Muscle of leg (tissue), 11 donors: ENCODE results near the gene ARL8B. TPM values are rescaled to one million over a fixed set of nuclear protein-coding genes. Genes with fewer than 3 reads are reported as not detected.

Source experiments
- DNase-seq: peaks from one replicate; pipeline ENCODE4 v3.0.0; 2013
- H3K27ac ChIP-seq: one replicate; pipeline ENCODE4 v1.5.1; 2013; ENCODE audit warnings: mild to moderate bottlenecking, low read length, control low read depth
- H3K27me3 ChIP-seq: one replicate; pipeline ENCODE4 v1.6.1; 2013; ENCODE audit warnings: low read length; ENCODE audit not compliant: control insufficient read depth, insufficient read depth
- H3K36me3 ChIP-seq: one replicate; pipeline ENCODE4 v1.6.1; 2013; ENCODE audit warnings: low read length; ENCODE audit not compliant: control insufficient read depth, insufficient read depth
- H3K4me1 ChIP-seq: one replicate; pipeline ENCODE4 v1.6.1; 2013; ENCODE audit warnings: low read length; ENCODE audit not compliant: control insufficient read depth, insufficient read depth
- H3K4me3 ChIP-seq: one replicate; pipeline ENCODE4 v1.5.1; 2013; ENCODE audit warnings: low read length, control low read depth
- H3K9me3 ChIP-seq: replicated peaks from 2 replicates; pipeline ENCODE4 v1.6.1; 2013; ENCODE audit warnings: low read depth, low read length; ENCODE audit not compliant: control insufficient read depth
- WGBS: methylation state at CpG from one replicate; pipeline ENCODE4 v1.1.5; 2013; ENCODE audit warnings: missing lambda C conversion rate; ENCODE audit not compliant: insufficient coverage; 5-methylcytosine and 5-hydroxymethylcytosine counted together
- polyA plus RNA-seq, 8 donors: library from polyadenylated mRNA; unstranded; fragments of 120-200 nt; gene quantifications; one replicate each; pipeline versions ENCODE4 v1.2.1 to v1.2.3, GENCODE V29; 2013; ENCODE audit warnings: inconsistent platforms in 1 of 8, low replicate concordance in 1 of 8; ENCODE audit not compliant: insufficient read length in 8 of 8, insufficient read depth in 1 of 8
- total RNA-seq: library from RNA; stranded (reverse); fragments of 120-200 nt; gene quantifications from one replicate; pipeline ENCODE4 v1.2.4, GENCODE V29; 2013

The ARL8B gene
- total and polyA plus RNA-seq, 9 donors, result 26.7 to 48.5 (median 41.0) TPM

GRCh38 chr3:5126586-5126985, 4.5 kb downstream of the ARL8B start:
- Histone ChIP-seq H3K4me1 (peaks cover 13% of the 10 kb centered on the region), H3K4me3 (no peak overlapping the region), H3K36me3 (no peaks in the 10 kb centered on the region), H3K27me3 (no peaks in the 10 kb centered on the region), H3K9me3 (no peaks in the 10 kb centered on the region), H3K27ac (no peak overlapping the region)
- DNase-seq, result peak; percentile 51

- Histone ChIP-seq H3K27ac (no peak overlapping the region), H3K27me3 (no peaks in the 10 kb centered on the region), H3K9me3 (no peaks in the 10 kb centered on the region), H3K36me3 (no peaks in the 10 kb centered on the region), H3K4me3 (no peak overlapping the region), H3K4me1 (peaks cover 7% of the 10 kb centered on the region)
- DNase-seq, result no peak
- no CpG with 5 or more reads among the region's 2 CpGs for WGBS
Measured at GRCh38 chr3:5128849-5129248, 6.8 kb downstream of the ARL8B start.

DNA sequence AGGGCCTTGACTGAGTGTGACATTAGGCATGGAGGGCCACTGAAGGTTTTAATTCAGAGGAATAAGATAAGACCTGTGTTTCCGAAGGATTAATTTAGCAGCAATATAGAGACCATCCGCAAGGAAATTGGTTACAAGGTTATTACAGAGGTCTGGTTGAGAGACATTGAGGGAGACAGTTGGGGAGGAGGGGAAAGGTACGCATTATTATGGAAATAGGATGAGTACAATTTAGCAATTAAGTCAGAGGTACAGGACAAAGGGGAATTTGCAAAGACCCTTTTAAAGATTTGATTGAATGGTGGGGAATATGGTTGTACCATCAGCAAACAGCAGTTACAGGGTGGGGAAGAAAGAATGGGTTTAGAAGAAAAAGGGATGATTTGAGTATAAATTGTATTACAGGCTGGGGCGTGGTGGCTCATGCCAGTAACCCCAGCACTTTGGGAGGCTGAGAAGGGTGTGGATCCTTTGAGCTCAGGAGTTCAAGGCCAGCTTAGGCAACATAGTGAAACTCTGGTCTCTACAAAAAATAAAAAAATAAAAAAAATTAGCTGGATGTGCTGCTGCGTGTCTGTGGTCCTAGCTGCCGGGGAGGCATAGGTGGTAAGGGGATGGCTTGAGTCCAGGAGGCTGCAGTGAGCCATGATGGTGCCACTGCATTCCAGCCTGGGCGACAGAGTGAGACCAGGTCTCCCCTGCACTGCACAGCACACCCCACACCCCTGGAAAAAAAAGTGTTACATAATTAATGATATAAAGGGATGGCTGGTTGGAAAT, 11.3 kb downstream of the ARL8B start:
- peaks cover 3% of the 10 kb centered on the region for H3K4me1 ChIP-seq
- no peak overlapping the region for H3K4me3 ChIP-seq
- no peak overlapping the region for H3K27ac ChIP-seq
- no peak for DNase-seq
- WGBS, result 95% methylated on average over 4 of the region's 7 CpGs
- H3K36me3 ChIP-seq, result no peaks in the 10 kb centered on the region
- no peaks in the 10 kb centered on the region for H3K9me3 ChIP-seq
- no peaks in the 10 kb centered on the region for H3K27me3 ChIP-seq

- Histone ChIP-seq H3K27me3 (no peaks in the 10 kb centered on the region), H3K9me3 (no peaks in the 10 kb centered on the region), H3K4me1 (peaks cover 7% of the 10 kb centered on the region), H3K27ac (no peak overlapping the region), H3K36me3 (no peaks in the 10 kb centered on the region), H3K4me3 (no peak overlapping the region)
- WGBS, result 100% methylated on average over 1 of the region's 3 CpGs
- no peak for DNase-seq
Measured at GRCh38 chr3:5134019-5134391, 11.9 kb downstream of the ARL8B start.

DNA sequence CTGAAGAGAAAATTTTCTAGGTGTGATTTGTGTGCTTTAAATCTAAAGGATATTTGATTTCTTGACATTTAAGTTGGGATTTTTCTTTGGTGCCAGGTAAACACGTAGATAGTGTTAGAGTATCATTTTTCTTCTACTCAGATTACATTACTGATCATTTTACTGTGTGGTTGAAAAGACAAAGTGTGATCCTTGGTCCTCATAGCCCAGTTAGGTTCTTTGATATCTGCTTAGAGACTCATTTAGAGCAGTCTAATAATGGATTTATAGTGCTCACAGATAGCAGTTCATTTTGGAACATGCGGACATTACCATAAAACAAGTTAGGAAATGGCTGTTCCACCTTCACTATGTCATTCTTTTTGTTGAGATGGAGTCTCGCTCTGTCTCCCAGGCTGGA, 12.4 kb downstream of the ARL8B start:
- Histone ChIP-seq H3K4me1 (peaks cover 7% of the 10 kb centered on the region), H3K9me3 (no peaks in the 10 kb centered on the region), H3K36me3 (no peaks in the 10 kb centered on the region), H3K4me3 (no peak overlapping the region), H3K27me3 (no peaks in the 10 kb centered on the region), H3K27ac (no peak overlapping the region)
- no peak for DNase-seq
- WGBS, result 89% methylated on average over 2 of the region's 3 CpGs

GRCh38 chr3:5136211-5136918, 14.3 kb downstream of the ARL8B start:
- no peak overlapping the region for H3K27ac ChIP-seq
- peaks cover 10% of the 10 kb centered on the region for H3K4me1 ChIP-seq
- DNase-seq, result no peak
- no peaks in the 10 kb centered on the region for H3K9me3 ChIP-seq
- H3K27me3 ChIP-seq, result no peaks in the 10 kb centered on the region
- H3K36me3 ChIP-seq, result peaks cover 2% of the 10 kb centered on the region
- no CpG with 5 or more reads among the region's 6 CpGs for WGBS
- H3K4me3 ChIP-seq, result no peak overlapping the region

DNA sequence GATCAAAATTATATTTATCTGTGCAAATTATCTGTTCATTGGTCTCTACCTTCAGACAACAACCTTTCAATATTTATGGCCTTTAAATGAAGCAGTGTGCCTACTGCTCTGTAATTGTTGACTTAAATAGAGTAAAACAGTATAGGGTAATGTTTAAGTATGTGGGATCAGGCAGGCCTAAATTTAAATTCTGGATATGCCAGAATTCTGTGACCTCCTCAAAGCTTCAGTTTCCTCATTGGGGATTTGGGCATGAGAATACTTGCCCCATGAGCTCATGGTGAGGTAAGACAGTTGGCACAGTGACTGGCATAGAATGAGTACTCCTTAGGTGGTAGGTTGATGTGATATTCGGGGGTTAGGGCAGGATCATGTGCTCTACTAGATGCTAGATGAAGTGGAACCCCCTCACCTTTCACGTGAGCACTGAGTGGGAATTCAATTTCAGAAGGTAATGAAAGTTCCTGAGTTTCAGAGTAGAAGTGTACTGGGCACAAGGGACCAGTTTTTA, 14.9 kb downstream of the ARL8B start:
- Histone ChIP-seq H3K36me3 (peaks cover 2% of the 10 kb centered on the region), H3K9me3 (no peaks in the 10 kb centered on the region), H3K27me3 (no peaks in the 10 kb centered on the region), H3K4me3 (no peak overlapping the region), H3K4me1 (peaks cover 10% of the 10 kb centered on the region), H3K27ac (no peak overlapping the region)
- no peak for DNase-seq
- WGBS, result no CpG with 5 or more reads among the region's 2 CpGs

DNA sequence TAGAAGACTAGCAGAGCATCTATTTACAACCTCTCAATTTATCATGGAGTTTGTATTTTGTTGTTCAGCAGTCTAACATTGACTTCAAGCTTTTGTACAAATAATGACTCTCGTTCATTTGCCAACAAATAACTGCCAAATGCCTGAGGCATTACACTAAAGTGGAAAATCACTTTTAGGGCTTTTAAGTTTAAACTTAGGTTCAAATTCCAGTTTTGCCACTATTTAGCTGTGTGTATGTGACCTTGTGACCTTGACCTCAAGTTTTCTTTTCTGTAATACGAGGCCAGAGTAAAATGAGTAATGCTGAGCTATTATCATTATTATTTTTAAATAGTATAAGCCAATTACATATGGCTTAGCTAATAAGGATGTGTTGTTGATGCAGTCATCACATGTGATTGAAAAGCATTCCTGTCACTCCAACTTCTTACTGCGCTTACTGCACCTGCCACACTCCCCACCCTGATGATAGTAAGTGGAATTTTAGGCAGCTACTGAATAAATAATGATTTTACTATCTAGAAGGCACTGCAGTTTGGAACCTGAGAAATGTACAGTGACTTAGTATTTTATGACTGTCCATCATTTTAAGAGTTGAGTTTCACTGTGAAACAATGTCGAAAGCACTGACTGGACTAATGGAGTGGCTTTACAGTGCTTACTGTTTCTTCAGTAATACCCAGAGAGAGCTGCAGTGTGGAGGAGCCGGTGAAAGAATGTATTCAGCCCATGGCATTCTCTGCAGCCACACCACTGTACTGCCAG, 16.3 kb downstream of the ARL8B start:
- Histone ChIP-seq H3K4me3 (no peak overlapping the region), H3K36me3 (peaks cover 2% of the 10 kb centered on the region), H3K4me1 (peaks cover 10% of the 10 kb centered on the region), H3K27me3 (no peaks in the 10 kb centered on the region), H3K27ac (peak overlapping the region; percentile 21), H3K9me3 (peaks cover 3% of the 10 kb centered on the region)
- peak; percentile 51 for DNase-seq
- whole genome bisulfite sequencing, result no CpG with 5 or more reads among the region's 5 CpGs

GRCh38 chr3:5140230-5140621, 18.1 kb downstream of the ARL8B start:
- no peak overlapping the region for H3K4me3 ChIP-seq
- H3K27me3 ChIP-seq, result no peaks in the 10 kb centered on the region
- peaks cover 12% of the 10 kb centered on the region for H3K9me3 ChIP-seq
- DNase-seq, result no peak
- peaks cover 2% of the 10 kb centered on the region for H3K36me3 ChIP-seq
- peak overlapping the region; percentile 20 for H3K27ac ChIP-seq
- WGBS, result no CpG with 5 or more reads among the region's 4 CpGs
- peaks cover 8% of the 10 kb centered on the region for H3K4me1 ChIP-seq

DNA sequence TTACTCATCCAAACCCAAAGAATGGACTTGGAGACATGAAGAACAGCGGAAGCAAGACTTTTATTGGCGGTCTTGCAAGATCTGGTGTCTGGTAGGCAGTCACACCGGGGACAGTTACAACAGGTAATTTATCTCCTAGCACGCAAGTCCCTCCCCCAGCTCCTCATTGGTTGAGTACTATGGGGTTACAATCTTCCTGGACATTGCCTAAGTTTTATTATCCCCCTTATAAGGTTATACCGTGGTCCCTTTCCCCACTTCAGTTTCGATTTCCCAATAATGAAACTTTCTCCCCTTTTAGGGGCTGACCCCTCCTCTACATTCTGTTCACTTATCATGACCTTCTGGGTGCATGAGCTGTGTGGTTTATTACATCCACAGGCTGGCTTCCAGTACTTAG, 18.7 kb downstream of the ARL8B start:
- H3K4me1 ChIP-seq, result peaks cover 8% of the 10 kb centered on the region
- no peak overlapping the region for H3K4me3 ChIP-seq
- WGBS, result 80% methylated on average over 1 of the region's 6 CpGs
- no peaks in the 10 kb centered on the region for H3K27me3 ChIP-seq
- H3K9me3 ChIP-seq, result peaks cover 12% of the 10 kb centered on the region
- DNase-seq, result no peak
- H3K36me3 ChIP-seq, result peaks cover 2% of the 10 kb centered on the region
- H3K27ac ChIP-seq, result no peak overlapping the region
